ENCODE results near the gene PTPRH. TPM values are rescaled to one million over a fixed set of nuclear protein-coding genes. Genes with fewer than 3 reads are reported as not detected.

The PTPRH gene
- total RNA-seq, 6 experiments from 2014 or later, result 4.2 to 25.9 (median 12.9) TPM

DNA sequence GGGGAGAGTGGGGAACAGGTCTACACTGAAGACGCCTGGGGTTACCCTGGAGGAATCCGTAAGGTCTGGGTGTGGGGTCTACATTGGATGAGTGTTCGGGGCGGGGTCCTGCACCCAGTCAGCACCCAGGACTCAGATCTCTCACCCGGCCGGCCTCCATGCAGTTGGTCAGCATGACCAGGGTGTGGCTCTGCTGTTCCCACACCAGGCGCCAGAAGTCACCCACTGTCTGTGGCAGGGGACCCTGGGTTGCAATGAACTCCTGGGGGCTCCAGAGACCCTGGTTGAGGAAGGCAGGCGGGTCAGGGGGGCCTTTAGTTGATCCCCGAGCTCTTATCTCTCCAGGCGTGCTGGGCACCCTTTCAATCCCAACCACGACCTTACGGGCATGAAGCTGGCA, 23.2 kb downstream of the PTPRH start:
- intact Hi-C loops (cut with DNase I), result no loop called here
- Histone ChIP-seq H3K27me3 (no peaks in the 10 kb centered on the region), H3K36me3 (no peaks in the 10 kb centered on the region), H3K27ac (no peak overlapping the region), H3K4me3 (no peak overlapping the region), H3K4me1 (no peaks in the 10 kb centered on the region), H3K9me3 (no peaks in the 10 kb centered on the region)
- DNase-seq, result no peak
- peak in 1 of 4 donors; percentile 22 for ATAC-seq
- no peak for TF ChIP-seq POLR2A (IDR thresholded peaks at IDR 0.05)
- TF ChIP-seq, protein P1, sequence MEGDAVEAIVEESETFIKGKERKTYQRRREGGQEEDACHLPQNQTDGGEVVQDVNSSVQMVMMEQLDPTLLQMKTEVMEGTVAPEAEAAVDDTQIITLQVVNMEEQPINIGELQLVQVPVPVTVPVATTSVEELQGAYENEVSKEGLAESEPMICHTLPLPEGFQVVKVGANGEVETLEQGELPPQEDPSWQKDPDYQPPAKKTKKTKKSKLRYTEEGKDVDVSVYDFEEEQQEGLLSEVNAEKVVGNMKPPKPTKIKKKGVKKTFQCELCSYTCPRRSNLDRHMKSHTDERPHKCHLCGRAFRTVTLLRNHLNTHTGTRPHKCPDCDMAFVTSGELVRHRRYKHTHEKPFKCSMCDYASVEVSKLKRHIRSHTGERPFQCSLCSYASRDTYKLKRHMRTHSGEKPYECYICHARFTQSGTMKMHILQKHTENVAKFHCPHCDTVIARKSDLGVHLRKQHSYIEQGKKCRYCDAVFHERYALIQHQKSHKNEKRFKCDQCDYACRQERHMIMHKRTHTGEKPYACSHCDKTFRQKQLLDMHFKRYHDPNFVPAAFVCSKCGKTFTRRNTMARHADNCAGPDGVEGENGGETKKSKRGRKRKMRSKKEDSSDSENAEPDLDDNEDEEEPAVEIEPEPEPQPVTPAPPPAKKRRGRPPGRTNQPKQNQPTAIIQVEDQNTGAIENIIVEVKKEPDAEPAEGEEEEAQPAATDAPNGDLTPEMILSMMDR (IDR thresholded peaks at IDR 0.05), result no peak
- WGBS (ENCODE audit: insufficient coverage, low coverage, low lambda C conversion rate, missing lambda C conversion rate), result no CpG with 5 or more reads among the region's 12 CpGs

DNA sequence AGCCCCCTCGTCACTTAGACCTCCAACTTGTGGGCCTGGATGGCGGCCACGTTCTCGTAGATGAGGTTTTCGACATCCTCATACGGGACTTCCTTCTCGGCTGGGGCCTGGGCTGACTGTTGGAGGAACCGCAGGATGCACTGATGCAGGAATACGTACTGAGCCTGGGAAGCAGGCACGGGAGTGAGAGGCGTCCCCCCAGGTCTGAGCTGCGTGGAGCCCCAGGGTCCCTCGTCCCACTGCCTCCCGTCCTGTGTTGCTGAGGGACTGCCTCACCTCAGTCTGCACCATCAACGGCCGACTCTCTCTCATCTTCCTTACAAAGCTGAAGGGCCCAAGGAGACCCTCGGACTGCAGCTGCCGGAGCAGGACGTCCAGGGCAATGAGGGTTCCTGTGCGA, 27.6 kb downstream of the PTPRH start:
- 83% methylated on average over 8 of the region's 20 CpGs for WGBS (ENCODE audit: insufficient coverage, low coverage, low lambda C conversion rate, missing lambda C conversion rate)
- no peak overlapping the region for H3K4me3 ChIP-seq
- peaks cover 0 to 6% of the 10 kb centered on the region in 2 donors for H3K27me3 ChIP-seq
- no peak overlapping the region for H3K27ac ChIP-seq
- no peak for DNase-seq
- H3K36me3 ChIP-seq, result no peaks in the 10 kb centered on the region
- no peak for ATAC-seq
- intact Hi-C loops (cut with DNase I), result no loop called here
- H3K4me1 ChIP-seq, result peaks cover 0 to 13% (median 0%) of the 10 kb centered on the region in 4 donors
- no peaks in the 10 kb centered on the region for H3K9me3 ChIP-seq
- no peak for TF ChIP-seq POLR2A (IDR thresholded peaks at IDR 0.05)
- TF ChIP-seq, protein P1 (IDR thresholded peaks at IDR 0.05), result no peak

DNA sequence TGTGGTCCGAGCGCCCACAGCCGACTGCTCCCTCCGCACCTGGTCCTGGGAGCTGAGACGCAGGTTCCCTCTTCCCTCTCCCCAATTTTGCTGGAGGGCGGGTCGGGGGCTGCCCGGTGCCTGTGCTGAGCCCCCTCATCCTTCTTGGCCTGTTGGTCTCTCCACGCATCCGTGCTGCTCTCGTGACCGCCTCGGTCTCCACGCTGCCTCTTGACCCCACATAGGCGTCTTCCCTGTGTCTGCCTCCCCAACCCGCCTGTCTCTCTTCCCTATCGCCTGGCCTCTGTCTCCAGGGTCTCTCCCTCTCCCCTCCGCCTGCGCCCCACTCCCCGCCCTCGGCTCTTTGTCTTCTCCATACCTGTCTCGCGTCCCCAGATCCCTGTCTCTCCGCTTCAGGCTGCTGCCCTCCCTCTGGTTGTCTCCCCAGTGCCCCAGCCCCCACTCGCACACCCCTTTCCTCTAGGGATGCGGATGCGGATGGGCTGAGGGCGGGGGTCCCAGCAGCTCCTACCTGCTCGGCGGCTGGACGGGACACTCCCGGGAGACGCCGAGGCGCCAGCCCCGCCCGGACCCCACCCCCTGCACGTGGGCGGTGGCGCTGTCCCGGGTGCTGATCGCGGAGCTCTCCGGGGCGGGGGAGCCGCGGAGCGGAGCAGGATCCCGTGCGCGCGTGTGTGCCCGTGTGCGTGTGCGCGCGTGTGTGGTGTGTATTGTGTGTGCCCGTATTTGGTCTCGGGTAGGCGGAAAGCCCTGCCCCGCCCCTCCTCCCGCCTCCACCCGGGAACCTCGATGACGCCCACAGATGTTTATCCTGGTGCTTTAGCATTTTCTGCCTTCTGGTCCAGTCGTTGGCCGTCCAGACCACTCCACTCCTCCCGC, 29.5 kb downstream of the PTPRH start, which contains the start of gene SYT5:
TSS of gene SYT5 (minus strand) at position 684 of the 879 bp plus-strand sequence. CDS start 1,248 bp downstream, outside the sequence.
- peaks cover 0 to 13% (median 0%) of the 10 kb centered on the region in 4 donors for H3K4me1 ChIP-seq
- intact Hi-C loops (cut with DNase I), result no loop called here
- TF ChIP-seq, protein P1 (IDR thresholded peaks at IDR 0.05), result no peak
- no peak for TF ChIP-seq POLR2A (IDR thresholded peaks at IDR 0.05)
- 6% methylated on average over 24 of the region's 68 CpGs for WGBS (ENCODE audit: insufficient coverage, low coverage, low lambda C conversion rate, missing lambda C conversion rate)
- no peaks in the 10 kb centered on the region for H3K36me3 ChIP-seq
- DNase-seq, result peak in 1 of 3 donors; percentile 49
- peaks cover 0 to 18% of the 10 kb centered on the region in 2 donors for H3K27me3 ChIP-seq
- peak; percentile 65 to 83 (median 74) for ATAC-seq
- H3K9me3 ChIP-seq, result no peaks in the 10 kb centered on the region
- H3K4me3 ChIP-seq, result peak within 1 kb of the TSS in 1 of 3 donors; percentile 14
- H3K27ac ChIP-seq, result no peak within 1 kb of the TSS

DNA sequence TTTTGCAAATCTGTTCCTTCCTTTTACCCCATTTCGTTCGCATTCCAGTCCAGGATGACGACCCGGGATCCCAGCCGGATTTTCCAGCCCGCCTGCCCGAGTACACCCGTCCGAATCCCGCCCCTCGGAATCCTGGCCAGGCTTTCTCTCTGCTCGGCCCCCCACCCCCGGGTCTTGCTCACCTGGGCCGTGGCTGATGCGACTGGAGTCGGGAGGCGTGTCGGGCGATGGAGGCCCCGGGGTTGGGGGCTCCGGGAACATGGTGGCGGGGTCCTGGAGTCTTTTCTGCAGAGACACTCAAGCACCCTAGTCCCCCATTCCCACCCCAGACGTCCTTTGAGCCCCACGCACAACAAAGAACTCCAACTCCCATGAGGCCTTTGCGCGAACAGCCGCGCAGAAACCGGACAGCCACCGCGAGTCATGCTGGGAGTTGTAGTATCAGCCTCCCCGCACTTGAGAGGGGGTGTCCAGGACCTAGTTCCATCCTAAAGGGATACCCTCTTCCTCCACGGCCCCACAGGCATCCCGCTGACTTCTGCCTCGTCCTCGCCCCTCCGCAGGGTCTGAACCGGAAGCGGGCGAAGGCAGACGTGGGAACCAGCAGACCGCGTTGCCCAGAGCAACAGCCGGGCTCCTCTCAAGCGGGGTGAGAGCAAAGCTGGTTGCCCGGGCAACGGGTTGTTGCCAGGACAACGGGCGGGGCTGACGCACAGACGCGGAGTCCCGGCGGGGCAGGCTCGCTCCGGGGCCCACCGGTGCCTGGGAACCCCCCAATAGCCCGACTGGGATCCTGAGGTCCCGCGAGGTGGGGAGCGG, 30.3 kb downstream of the PTPRH start:
- H3K36me3 ChIP-seq, result no peaks in the 10 kb centered on the region
- H3K4me1 ChIP-seq, result peaks cover 0 to 13% (median 0%) of the 10 kb centered on the region in 4 donors
- ATAC-seq (peak; percentile 53 to 79 (median 68)), DNase-seq (peak in 2 of 3 donors; percentile 59 to 65)
- WGBS (ENCODE audit: insufficient coverage, low coverage, low lambda C conversion rate, missing lambda C conversion rate), result 16% methylated on average over 17 of the region's 61 CpGs
- H3K27ac ChIP-seq, result no peak overlapping the region
- no peak for TF ChIP-seq POLR2A (IDR thresholded peaks at IDR 0.05)
- TF ChIP-seq, protein P1 (IDR thresholded peaks at IDR 0.05), result no peak
- no peaks in the 10 kb centered on the region for H3K9me3 ChIP-seq
- H3K27me3 ChIP-seq, result peaks cover 0 to 19% of the 10 kb centered on the region in 2 donors
- peak overlapping the region in 1 of 3 donors; percentile 14 for H3K4me3 ChIP-seq
- intact Hi-C loops (cut with DNase I), result no loop called here

Measured in right lobe of liver (tissue), 6 donors.